DMS 273 (cell line): Measurements from ENCODE around the gene ELMOD1.
A peak's percentile ranks its signal among the peaks of the same experiment; 100 is the strongest.

Experiments used
- DNase-seq: peaks from one replicate; lab custom pipeline; 2025; ENCODE audit not compliant: unreplicated experiment; lab: John Stamatoyannopoulos, UW

The ELMOD1 gene

GRCh38 chr11:107631931-107632330 lies 41.0 kb downstream of the ELMOD1 start:
- no peak for DNase-seq

DNA sequence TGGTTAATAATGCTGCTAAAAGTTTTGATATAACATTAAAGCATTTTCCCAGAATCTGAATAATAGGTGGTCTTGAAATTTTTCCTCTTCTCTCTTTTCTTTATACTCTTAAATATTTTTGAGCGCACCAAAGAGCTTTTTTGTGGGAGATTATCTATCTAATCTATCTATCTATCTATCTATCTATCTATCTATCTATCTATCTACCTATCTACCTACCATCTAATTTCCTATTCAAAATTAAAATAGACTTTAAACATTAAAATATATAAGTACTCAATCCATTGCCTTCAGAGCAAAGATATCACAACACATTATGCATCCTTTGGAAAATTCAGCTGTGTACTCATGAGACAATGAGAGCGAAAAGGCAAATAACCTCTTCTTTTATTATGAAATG lies 55.8 kb downstream of the ELMOD1 start:
- DNase-seq = no peak

- no peak for DNase-seq
Measured at GRCh38 chr11:107648242-107648641, 57.3 kb downstream of the ELMOD1 start.

DNA sequence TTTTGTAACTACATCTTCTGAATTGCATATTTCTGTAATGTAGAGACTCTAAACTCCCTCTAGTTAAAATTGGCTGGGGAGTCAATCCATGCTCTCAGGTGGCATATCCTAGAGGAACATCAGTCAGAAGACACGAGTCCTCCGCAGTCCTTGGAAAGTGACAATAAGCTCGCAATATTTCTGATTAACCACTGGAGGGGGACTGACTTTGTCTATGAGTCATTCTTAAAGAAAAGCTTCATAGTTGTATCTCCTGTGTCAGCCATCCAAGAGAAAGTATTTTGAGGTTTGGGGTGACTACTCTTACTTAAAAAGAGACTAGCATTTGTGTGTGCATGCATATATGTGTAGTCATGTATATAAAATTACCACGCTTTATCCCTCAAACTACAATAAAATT lies 60.7 kb downstream of the ELMOD1 start:
- peak; percentile 8 for DNase-seq

DNA sequence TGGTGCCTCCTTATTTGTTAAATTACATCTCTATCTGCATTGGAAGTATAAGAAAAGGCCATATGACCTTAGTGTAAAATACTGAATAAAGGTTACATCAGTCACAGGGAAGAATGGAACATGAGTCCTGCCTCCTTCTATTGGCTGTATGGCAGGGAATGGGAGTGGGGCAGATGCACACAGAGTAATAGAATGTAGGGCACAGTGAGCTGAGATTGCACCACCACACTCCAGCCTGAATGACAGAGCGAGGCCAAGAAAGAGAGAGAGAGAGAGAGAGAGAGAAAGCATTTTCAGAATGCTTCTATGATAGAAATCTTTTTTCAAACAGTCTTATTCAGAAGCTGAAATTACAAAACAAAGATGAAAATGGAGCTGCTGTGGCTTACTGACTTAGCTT lies 62.1 kb downstream of the ELMOD1 start:
- no peak for DNase-seq

GRCh38 chr11:107655602-107656001 lies 64.7 kb downstream of the ELMOD1 start:
- no peak for DNase-seq

DNA sequence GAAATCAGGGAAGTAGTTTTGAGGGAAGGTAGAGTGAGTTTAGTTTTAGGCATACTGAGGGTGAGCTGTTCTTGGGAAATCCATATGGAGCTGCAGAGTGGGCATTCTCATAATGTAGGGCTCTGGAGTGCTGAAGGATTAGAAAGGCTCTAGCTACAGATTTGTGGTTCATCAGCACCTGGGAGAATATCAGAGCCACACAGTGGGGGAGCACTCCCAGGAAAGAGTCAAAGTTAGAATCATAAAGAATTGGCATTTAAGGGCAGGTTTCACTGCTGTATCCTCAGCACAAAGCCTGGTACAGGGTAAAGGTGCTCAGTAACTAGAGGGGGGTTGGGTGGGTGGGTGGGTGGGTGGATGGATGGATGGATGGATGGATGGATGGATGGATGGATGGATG lies 68.4 kb downstream of the ELMOD1 start:
- DNase-seq = no peak

GRCh38 chr11:107660066-107660465 lies 69.1 kb downstream of the ELMOD1 start:
- no peak for DNase-seq

GRCh38 chr11:107661656-107662055 lies 70.7 kb downstream of the ELMOD1 start:
- DNase-seq = no peak

DNA sequence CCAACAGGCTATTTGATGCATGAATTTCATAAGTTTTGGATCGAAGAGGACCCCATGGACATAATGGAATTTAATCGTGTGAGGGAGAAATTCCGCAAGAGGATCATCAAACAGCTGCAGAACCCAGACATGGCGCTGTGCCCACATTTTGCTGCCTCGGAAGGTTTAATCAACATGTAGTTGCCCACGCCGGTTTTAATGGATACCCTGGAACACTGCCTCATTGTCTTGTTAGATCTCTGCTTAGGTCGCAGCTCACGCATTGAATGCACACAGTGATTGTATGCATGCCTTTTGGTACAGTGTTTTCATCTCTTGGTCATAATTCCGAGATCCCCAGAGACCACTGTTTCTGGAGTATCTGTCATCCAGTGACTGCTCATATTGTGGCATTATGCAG lies 74.1 kb downstream of the ELMOD1 start:
- peak; percentile 11 for DNase-seq

GRCh38 chr11:107666911-107667613 lies 76.1 kb downstream of the ELMOD1 start:
- DNase-seq = no peak

DNA sequence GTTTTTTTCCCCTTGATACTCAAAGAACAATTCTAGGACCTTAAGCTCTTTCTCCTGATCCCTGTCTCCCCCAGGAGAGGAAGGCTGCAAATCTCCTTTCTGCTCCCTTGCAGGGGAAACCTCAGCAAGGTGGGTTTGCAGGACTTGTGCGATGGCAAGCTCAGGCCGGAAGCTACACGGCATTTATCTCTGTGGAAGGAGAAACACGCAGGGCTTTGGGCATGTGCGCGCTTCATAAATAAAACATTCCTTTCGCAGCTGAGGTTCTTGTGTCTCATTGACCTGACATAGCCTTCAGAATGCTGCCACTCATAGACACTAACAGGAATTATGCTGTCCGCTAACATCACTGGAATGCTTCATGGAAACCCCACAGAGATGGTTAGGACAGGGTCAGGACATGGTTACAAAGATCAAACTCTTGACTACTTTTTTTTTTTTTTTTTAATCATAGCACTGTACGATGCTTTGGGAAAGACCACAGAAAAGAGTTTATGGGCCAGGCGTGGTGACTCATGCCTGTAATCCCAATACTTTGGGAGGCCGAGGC lies 78.3 kb downstream of the ELMOD1 start:
- DNase-seq = no peak

- no peak for DNase-seq
Measured at GRCh38 chr11:107669893-107670601, 79.1 kb downstream of the ELMOD1 start.

DNA sequence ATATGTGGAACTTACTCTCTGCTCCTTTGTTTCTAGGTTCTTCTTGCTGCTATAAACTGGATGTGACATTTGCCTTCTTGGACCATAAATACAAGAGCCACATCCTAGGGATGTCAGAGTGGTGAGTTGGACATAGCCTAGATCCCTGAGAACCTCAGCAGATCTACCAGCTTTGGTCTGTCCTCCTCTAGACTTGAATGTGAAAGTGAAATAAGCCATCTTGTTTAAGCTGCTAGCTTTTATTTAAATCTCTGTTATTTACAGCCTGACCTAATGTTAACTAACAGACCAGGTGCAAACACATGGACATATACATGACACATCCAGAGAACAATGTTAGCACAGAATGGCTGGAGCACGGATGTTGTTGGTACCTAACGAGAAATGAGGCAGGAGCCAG lies 85.0 kb downstream of the ELMOD1 start:
- no peak for DNase-seq

- DNase-seq = peak; percentile 6
Measured at GRCh38 chr11:107676336-107677057, 85.5 kb downstream of the ELMOD1 start.

DNA sequence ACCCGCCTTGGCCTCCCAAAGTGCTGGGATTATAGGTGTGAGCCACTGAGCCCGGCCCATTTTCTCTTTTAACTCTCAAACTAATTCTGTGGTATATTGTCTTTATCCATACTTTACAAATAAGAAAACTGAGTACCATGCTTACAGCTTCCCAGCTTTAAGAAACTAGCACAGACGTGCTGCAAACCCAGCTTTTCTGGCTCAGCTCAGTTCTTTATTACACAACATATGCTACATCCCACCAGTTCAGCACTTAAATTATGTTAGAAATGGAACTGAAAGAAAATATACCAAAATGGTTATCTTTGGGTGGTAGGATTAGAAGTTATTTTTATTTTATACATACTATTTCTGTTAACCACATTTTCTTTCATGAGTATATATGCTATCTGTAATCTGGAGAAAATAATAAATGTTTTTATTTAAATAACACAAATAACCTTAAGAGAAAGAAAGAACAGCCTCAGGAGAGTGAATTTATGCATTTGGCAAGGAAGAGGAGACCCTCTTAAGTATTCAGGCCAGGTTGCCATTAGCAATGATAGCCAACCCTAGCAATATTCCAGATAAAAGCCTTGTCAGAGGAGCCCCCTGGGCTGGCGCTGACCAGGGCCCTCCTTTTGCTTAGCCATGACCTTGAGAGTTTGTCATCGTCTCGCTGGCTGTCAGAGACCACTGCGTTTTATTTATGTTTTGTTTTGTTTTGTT lies 87.1 kb downstream of the ELMOD1 start:
- DNase-seq = peak; percentile 6

- DNase-seq = no peak
Measured at GRCh38 chr11:107678632-107678971, 87.7 kb downstream of the ELMOD1 start.

DNA sequence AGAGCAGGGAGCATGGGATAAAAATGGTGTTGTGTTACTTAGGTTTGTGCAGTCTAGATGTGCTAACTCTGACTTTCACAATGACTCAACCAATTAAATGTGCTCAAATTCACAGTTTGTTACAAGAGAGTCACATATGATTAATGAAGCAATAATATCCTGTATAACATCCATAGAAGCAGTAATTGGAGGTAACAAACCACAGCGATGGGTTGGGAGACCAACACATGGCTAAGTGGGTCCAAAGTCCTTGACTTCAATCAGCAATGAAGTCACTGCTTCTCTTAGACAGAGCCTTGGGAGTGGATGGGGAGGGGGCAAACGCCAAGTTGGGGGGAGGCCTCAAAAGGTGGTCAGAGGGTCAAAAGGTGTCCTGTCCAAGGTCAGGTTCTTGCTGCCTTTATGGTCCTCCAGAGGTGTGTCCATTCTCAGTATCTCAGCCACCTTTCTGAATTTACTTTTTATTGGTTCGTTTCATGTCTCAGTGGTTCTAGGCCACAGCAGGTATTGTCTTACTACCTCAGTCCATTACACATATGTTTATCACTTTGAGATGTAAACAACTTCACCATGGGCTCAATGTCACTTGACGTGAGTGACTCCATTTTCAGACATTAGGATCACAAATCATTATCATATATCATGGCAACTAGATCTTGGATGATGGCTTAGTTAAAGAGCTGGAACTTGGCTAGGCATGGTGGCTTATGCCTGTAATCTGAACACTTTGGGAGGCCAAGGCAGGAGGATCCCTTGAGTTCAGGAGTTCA lies 88.5 kb downstream of the ELMOD1 start:
- no peak for DNase-seq

DNA sequence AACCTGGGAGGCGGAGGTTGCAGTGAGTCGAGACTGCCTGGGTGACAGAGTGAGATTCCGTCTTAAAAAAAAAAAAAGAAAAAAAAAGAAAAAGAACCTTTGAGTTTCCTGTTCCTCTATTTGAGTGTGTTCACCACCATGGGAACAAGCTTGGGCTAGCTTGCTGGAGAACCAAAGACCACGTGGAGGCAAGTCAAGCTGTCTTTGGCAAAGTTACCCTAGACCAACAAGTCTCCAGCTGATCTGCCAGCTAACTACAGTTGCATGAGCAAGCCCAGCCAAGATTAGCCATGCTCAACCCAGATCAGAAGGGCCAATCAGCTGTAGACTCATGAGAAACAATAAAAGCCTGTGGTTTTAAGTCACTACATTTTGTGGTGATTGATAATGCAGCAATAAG lies 91.2 kb downstream of the ELMOD1 start:
- no peak for DNase-seq

- no peak for DNase-seq
Measured at GRCh38 chr11:107682572-107682971, 91.6 kb downstream of the ELMOD1 start.

- DNase-seq = no peak
Measured at GRCh38 chr11:107683061-107683460, 92.1 kb downstream of the ELMOD1 start.
